Endothelial cell of umbilical vein (primary cell): ENCODE measurements around the gene GDF3.

ENCODE experiments used
- CTCF ChIP-seq, 2 donors: IDR thresholded peaks; 1 replicate in 1 of 2; 2 replicates in 1 of 2; pipeline ENCODE4 v1.5.1; 2011; ENCODE audit warnings: low read length in 2 of 2, mild to moderate bottlenecking in 2 of 2, moderate library complexity in 2 of 2, control low read depth in 1 of 2, inconsistent platforms in 1 of 2, low read depth in 1 of 2; ENCODE audit not compliant: insufficient read depth in 1 of 2; ENCODE audit errors: extremely low read depth in 1 of 2
- EZH2 ChIP-seq: IDR thresholded peaks from 2 replicates; pipeline ENCODE4 v1.6.1; 2012; ENCODE audit warnings: borderline replicate concordance, low read depth, mild to moderate bottlenecking, moderate library complexity, low read length, inconsistent platforms; ENCODE audit not compliant: severe bottlenecking
- POLR2A ChIP-seq: IDR thresholded peaks from 2 replicates; pipeline ENCODE4 v1.6.1; 2012; ENCODE audit warnings: low read depth, mild to moderate bottlenecking, control low read depth, low read length
- POLR2AphosphoS5 ChIP-seq: IDR thresholded peaks from 2 replicates; pipeline ENCODE4 v1.6.1; 2012; ENCODE audit warnings: low read depth, mild to moderate bottlenecking, control low read depth, low read length, moderate library complexity; ENCODE audit not compliant: insufficient read depth

GRCh38 chr12:7732993-7733392, 37.4 kb upstream of the GDF3 start:
- no peak for TF ChIP-seq POLR2AphosphoS5
- no peak for TF ChIP-seq CTCF (IDR thresholded peaks at IDR 0.05; ENCODE audit: extremely low read depth in 1 of 2, insufficient read depth in 1 of 2, low read depth in 1 of 2, low read length in 2 of 2)
- TF ChIP-seq EZH2 = no peak
- no peak for TF ChIP-seq POLR2A
